Tongue (tissue), 2 donors: ENCODE measurements around the gene IPCEF1. TPM values are rescaled to one million over a fixed set of nuclear protein-coding genes. Genes with fewer than 3 reads are reported as not detected.
"Not testable (repeated sequence)": the region's sequence is repeated elsewhere in the genome, so short reads cannot be mapped to it uniquely, and the experiment has no call there.

Source experiments
- DNase-seq: peaks from one replicate; pipeline ENCODE4 v3.0.0-alpha.2; 2015
- total RNA-seq: library from RNA; depleted of rRNA; stranded (reverse); fragments of >200 nt; gene quantifications from one replicate; pipeline ENCODE4 v1.2.3, GENCODE V29; 2014

Gene IPCEF1
- total RNA-seq, 1 donor from 2014 or later = 1.0 TPM

GRCh38 chr6:154245506-154245905, 111.1 kb downstream of the IPCEF1 start:
- DNase-seq = no peak

GRCh38 chr6:154243793-154244750, 112.5 kb downstream of the IPCEF1 start:
- peak; percentile 46 for DNase-seq

- no peak for DNase-seq
These were observed 113.8 kb downstream of the IPCEF1 start for GRCh38 chr6:154242617-154243357.

GRCh38 chr6:154241581-154241980, 115.0 kb downstream of the IPCEF1 start:
- DNase-seq = no peak

DNA sequence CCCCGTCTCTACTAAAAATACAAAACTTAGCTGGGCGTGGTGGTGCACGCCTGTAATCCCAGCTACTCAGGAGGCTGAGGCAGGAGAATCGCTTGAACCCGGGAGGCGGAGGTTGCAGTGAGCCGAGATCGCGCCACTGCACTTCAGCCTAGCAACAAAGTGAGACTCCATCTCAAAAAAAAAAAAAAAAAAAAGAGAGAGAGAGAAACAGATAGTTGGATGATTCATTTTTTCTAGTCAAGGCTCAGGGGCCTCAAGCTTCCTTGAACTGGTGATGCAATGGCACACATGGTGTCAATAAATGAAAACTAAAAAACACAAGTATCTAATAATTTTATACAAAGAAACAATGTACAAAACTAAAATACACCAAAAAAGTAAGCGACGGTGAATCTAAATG, 115.5 kb downstream of the IPCEF1 start:
- not testable (repeated sequence) for DNase-seq

GRCh38 chr6:154239392-154239791, 117.2 kb downstream of the IPCEF1 start:
- no peak for DNase-seq

DNA sequence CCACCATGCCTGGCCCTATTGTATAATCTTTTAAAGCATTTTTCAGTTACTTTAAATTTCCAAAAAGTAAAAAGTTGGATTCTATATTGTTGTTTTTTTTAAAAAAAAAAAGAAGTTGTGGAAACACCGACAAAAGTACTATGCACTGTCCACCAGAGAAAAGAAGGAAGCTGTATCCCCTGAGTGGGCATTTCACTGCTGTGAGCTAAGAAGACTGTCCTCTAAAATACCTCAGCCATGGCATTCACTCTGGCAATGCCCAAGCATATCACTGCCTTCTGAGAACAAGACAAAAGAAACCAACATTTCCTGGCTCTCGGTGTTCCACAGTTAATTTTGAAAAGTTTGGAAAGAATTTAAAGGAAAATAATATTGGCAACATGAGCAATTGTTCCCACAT, 117.8 kb downstream of the IPCEF1 start:
- no peak for DNase-seq

- no peak for DNase-seq
These were observed 119.8 kb downstream of the IPCEF1 start for GRCh38 chr6:154236646-154237301.

GRCh38 chr6:154234019-154234772, 122.4 kb downstream of the IPCEF1 start:
- DNase-seq = no peak

GRCh38 chr6:154233383-154233782, 123.2 kb downstream of the IPCEF1 start:
- DNase-seq = no peak

DNA sequence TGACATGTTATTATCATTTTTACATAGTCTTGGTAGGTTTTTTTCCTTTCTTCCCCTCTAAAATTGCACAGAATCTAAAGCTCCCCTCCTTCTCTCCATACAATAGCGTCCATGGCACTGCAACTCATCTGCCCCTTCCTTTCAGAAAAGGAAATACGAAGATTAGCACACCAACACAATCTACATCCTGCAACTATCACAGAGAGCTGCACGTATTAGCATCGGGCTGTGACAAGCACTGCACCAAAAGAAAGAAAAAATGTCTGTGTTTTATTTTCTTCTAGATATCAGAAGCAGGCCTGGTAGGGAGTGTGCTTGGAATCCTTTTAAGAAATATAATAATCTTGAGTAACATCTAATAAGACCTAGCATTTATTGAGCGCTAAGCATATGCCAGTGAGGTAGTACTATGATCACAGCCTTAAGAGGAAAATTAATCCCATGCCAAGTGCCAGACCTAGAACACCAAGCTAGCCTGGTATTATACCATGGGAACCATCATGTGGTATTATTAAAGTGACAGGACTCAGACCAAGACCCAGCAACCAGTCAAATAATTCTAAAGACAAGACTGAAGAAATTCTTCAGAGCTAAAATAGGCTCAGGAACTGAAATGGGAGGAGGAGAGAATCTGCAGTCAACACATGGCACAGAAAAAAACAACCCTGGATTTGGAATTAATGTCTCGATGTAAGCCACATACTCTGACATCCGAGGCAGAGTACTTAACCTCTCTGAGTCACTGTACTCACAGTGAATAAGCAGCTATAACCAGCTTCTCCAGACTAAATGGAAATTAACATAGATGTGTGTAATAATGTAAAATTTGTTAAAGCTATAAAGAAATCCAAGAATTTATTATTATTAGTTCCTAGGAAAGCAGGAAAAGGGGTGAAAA, 124.3 kb downstream of the IPCEF1 start:
- DNase-seq = no peak

DNA sequence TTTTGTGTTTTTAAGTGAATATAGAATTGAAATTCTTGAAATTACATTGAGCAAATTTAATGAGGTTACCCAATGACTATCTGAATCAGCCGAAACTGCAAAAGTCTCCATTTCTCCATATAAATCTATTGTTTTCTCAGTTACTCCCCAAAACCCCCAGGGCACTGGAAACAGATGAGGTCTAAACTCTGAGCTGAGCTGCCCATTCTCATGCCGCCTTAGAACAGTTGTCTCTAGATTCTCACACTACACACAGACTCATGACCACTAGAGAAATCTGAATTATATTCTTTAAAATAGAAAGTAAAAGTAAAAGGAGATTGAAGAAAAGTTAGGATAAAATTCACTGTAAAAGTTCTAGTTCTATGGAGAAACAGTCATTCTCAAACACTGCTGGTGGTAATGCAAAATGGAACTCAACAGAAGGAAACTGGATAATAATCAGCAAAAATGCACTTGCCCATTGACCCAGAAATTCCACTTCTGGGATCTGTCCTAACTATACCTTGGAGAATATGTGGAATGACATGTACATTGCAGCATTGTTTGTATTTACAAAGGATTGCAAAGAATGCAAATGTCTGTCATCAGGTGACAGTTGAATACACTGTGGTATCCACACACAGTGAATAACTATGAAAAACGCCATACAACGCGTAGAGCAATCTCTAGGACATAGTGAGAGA, 125.5 kb downstream of the IPCEF1 start:
- DNase-seq = no peak

DNA sequence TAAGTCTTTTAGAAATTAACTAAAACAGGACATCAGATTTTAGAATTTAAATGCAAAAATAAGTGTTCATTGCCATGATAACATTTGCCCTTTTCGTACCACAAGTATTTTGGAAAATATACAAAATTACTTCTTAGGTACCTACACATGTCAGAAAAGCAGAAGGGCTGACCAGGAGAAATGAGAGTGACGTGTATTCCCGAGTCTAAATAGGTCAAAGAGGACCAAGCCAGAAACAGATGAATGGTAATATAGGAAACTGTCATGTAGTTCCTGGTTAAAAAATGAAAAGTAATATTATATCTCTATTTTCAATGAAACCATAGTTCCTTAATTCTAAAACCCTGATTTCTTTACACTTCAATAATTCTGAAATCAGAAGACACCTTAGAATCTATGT, 126.2 kb downstream of the IPCEF1 start:
- DNase-seq = no peak

- DNase-seq = no peak
These were observed 126.8 kb downstream of the IPCEF1 start for GRCh38 chr6:154229786-154230185.

DNA sequence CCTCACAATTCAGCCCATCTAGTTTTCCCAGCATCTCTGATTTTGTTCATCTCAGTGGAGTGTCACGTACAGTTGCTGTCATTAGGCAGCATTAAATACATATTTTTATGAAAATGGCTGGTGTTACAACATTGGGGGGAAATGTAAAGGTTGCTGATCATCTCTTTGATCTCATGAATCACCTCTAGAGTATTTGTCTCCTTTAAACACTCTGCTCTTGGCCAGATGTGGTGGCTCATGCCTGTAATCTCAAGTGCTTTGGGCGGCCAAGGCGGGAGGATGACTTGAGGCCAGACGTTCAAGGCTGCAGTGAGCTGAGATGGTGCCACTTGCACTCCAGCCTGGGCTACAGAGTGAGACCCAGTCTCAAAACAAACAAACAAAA, 128.1 kb downstream of the IPCEF1 start:
- no peak for DNase-seq

DNA sequence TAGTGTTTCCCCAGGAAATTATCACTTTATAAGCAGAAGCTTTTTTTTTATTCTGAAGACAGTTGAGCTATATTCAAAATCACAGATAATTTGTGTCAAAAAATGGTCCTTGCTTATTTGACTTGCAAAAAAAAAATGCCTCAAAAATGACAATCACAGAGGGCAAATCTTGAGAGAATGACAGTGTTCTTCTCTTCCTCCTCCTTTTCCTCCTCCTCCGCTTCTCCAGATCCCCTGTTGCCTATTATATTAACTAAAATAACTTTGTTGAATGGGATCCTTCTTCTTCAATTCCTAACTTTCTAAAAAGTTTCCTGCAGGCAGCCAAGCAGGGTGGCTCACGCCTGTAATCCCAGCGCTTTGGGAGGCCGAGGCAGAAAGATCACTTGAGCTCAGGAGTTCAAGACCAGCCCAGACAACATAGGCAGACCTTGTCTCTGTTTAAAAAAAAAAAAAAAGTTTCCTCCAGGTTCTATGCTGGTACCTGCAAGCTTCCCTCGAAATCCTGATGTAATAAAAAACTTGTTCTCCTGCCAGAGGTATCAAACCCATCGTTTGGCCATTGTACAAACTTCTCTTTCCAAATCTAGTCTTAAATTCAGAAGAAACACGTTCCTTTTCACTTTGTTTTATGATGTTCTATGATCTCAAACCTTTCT, 128.6 kb downstream of the IPCEF1 start:
- no peak for DNase-seq

DNA sequence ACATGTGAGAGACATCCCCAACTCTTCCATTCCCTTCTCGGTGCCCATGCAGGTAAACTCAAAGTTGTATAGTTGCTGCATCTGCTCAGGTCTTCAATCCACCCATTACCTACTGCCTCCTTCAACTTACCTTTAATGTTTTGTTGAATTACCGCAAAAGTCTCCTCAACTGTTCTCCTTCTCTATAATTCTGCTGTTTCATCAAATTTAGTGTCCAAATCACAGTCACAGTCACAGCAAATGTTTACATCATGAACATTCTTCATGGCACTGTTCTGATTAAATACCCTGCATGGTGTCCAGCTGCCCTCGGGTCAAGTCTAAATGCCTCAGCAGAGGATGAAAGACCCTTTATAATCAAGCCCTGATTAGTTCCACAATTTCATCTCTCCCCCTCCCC, 130.1 kb downstream of the IPCEF1 start:
- no peak for DNase-seq

GRCh38 chr6:154223296-154223695, 133.3 kb downstream of the IPCEF1 start:
- DNase-seq = no peak

GRCh38 chr6:154222716-154223115, 133.9 kb downstream of the IPCEF1 start:
- DNase-seq = no peak

DNA sequence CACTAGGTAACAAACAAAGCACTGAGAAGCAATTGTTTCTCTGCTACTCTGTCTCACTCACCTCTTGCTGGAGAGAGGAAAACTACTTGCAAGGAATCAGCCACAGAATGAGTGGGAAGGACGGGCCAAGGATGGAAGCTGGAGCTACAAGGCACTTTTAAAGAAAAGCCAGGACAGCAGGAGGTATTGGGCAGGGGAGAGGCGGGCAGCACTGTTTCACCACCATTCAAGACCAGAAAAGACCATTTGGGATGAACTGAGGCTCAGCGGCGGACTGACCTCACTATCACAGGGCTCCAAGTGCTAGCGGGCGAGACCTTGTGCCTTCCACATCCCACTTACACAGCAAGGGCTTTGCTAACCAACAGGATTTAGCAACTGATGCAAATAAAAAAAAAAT, 137.4 kb downstream of the IPCEF1 start:
- DNase-seq = no peak
